ENCODE results near the gene PRKAR1B.

Gene PRKAR1B

DNA sequence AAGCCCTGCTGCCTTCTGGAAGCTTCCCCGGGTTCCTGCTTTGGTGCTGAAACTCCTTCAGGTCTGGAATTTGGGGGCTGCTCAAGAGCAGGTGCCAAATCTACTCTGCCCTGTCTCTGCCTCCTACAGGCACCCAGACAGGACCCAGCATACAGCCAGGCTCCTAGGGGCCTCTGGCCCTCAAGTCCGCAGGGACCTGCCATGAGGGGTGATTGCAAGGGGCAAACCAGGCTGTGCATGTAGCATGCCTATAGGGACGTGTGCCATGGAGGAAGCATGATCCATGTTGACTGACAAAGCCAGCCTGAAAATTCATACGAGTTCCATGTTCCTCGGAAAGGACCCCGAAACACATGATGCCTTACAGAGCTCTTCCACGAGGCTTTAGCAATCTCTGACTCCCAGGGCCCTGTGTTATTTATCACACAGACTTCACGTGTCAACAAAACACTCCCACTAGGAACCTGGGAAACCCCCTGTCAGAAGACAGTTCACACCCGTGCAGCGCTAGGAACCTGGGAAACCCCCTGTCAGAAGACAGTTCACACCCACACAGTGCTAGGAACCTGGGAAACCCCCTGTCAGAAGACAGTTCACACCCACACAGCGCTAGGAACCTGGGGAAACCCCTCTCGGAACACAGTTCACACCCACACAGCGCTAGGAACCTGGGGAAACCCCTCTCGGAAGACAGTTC lies 75.9 kb downstream of the PRKAR1B start:
- TF ChIP-seq, protein P1, sequence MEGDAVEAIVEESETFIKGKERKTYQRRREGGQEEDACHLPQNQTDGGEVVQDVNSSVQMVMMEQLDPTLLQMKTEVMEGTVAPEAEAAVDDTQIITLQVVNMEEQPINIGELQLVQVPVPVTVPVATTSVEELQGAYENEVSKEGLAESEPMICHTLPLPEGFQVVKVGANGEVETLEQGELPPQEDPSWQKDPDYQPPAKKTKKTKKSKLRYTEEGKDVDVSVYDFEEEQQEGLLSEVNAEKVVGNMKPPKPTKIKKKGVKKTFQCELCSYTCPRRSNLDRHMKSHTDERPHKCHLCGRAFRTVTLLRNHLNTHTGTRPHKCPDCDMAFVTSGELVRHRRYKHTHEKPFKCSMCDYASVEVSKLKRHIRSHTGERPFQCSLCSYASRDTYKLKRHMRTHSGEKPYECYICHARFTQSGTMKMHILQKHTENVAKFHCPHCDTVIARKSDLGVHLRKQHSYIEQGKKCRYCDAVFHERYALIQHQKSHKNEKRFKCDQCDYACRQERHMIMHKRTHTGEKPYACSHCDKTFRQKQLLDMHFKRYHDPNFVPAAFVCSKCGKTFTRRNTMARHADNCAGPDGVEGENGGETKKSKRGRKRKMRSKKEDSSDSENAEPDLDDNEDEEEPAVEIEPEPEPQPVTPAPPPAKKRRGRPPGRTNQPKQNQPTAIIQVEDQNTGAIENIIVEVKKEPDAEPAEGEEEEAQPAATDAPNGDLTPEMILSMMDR (conservative IDR thresholded peaks at IDR 0.05), result no peak
- no peak for TF ChIP-seq ZFX (IDR thresholded peaks at IDR 0.05)
- no peak overlapping the region for H3K27ac ChIP-seq

DNA sequence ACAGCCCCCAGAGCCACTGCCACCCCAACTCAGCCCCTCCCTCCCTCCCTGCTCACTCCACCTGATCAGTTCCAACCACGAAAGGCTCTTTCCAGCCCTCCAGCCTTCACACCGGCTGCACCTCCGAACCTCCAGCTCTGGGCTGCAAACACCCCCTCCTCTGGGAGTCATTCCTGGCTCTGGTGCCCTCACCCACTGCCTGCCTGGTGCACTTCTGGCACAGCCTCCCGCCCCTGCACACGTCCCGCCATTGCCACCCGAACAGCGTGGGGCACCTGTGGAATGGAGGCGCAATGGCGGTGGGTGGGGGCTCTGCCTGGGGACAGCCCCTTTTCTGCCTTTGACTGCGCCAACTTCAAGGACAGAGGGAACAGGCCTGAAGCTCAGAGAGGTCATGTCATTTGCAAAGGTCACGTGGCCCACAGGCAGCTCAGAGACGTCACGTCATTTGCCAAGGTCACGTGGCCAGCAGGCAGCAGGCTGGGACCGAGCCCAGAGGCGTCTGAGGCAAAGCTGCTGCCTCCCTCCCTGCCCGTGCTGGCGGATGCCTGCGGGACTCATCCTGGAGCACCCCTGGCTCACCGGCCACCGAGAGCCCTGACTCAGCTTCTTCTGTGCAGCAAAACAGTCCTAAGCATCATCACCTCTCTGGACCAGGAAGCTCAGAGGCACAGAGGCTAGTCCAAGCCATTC lies 76.6 kb downstream of the PRKAR1B start:
- H3K27ac ChIP-seq, result no peak overlapping the region
- TF ChIP-seq ZFX (IDR thresholded peaks at IDR 0.05), result no peak
- TF ChIP-seq, protein P1 (conservative IDR thresholded peaks at IDR 0.05), result no peak

DNA sequence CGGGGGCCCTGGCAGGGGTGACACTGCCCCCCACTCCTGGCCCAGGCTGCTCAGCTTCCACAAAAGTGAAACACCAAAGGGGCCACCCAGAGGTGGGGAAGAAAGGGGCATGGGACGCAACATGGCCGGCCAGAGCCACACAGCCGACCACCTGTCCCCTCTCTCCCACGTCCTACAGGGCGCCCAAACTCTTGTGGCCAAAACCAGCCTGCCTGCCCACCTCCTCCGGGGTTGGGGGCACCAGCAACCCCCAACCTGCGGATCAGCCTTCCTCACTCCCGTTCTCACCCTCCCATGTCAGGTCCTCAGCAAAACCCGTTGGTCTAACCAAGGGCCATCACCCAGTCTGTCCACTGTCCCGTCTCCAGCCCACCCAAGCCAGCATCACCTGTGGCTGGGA lies 80.1 kb downstream of the PRKAR1B start:
- no peak overlapping the region for H3K27ac ChIP-seq
- TF ChIP-seq ZFX (IDR thresholded peaks at IDR 0.05), result no peak

DNA sequence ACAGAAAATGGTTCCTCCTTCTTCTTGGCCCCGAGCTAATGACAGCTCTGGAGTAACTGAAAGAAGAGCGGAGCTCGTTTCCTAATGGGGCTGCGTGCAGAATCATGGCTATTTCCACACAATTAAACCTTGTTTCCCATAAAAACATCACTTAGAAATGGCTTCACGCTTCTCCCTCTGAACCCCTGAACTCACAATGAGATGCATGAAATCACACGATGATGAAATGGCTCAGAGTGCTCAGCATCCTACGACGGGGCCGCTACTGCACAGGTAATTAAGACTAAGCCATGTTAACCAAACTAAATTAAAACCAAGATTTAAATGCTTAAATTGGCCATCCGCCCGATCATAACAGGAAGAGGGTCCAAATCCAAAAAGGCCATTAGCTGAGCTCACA lies 80.6 kb downstream of the PRKAR1B start:
- no peak for TF ChIP-seq ZFX (IDR thresholded peaks at IDR 0.05)
- TF ChIP-seq, protein P1 (conservative IDR thresholded peaks at IDR 0.05), result no peak
- H3K27ac ChIP-seq, result no peak overlapping the region

GRCh38 chr7:645606-646005 lies 81.5 kb downstream of the PRKAR1B start:
- TF ChIP-seq, protein P1 (conservative IDR thresholded peaks at IDR 0.05), result no peak
- TF ChIP-seq ZFX (IDR thresholded peaks at IDR 0.05), result no peak
- no peak overlapping the region for H3K27ac ChIP-seq

- no peak overlapping the region for H3K27ac ChIP-seq
- no peak for TF ChIP-seq ZFX (IDR thresholded peaks at IDR 0.05)
- TF ChIP-seq, protein P1 (conservative IDR thresholded peaks at IDR 0.05), result no peak
Measured at GRCh38 chr7:644381-645305, 82.4 kb downstream of the PRKAR1B start.

DNA sequence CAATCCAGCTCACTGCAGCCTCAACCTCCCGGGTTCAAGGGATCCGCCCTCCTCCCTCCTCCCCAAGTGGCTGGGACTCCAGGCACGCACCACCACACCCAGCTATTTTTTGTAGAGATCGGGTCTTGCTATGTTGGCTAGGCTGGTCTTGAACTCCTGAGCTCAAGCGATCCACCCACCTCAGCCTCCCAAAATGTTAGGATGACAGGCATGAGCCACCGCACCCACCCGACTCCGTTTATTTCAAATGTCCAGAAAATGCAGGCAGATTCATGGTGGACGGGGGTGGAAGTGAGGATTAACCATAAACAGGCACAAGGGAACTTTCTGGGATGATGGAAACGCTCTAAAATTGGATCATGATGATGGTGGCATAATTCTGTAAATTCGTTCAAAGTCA lies 85.1 kb downstream of the PRKAR1B start:
- no peak overlapping the region for H3K27ac ChIP-seq
- TF ChIP-seq, protein P1 (conservative IDR thresholded peaks at IDR 0.05), result no peak

Measured in C4-2B (cell line).